ENCODE measurements around the gene SFI1. TPM values are rescaled to one million over a fixed set of nuclear protein-coding genes. Genes with fewer than 3 reads are reported as not detected.
A peak's percentile ranks its signal among the peaks of the same experiment; 100 is the strongest.

Gene SFI1
- total and polyA plus RNA-seq, 2 of the 4 experiments (the other 2 are of a cell fraction), result 9.9 to 12.0 TPM

- no peak overlapping the region for H2AK9ac ChIP-seq (replicated peaks; ENCODE audit: low read depth, low read length, poor library complexity)
Measured at GRCh38 chr22:31609716-31610115, 113.4 kb downstream of the SFI1 start.

More at GRCh38 chr22:31609716-31610115, 113.4 kb downstream of the SFI1 start:
- Histone ChIP-seq H4K8ac (ENCODE audit: low read depth in 2 of 2, low read length in 2 of 2) (no peak overlapping the region), H2BK5ac (ENCODE audit: low read depth, low read length, poor library complexity, severe bottlenecking) (no peak overlapping the region), H3K36me3 (ENCODE audit: control insufficient read depth, insufficient read depth, low read length) (peaks cover 3% of the 10 kb centered on the region; the same call in 1 of the 2 replicates), H3K4me3 (ENCODE audit: insufficient read depth, low read depth, low read length) (no peak overlapping the region), H2BK15ac (ENCODE audit: low read depth, low read length) (no peak overlapping the region), H4K91ac (ENCODE audit: insufficient read depth, low read depth, low read length) (no peak overlapping the region), H3K56ac (ENCODE audit: extremely low read depth, insufficient read depth, low read length) (no peak overlapping the region), H3K14ac (replicated peaks; ENCODE audit: low read depth, low read length) (no peak overlapping the region), H3K27me3 (ENCODE audit: control insufficient read depth, insufficient read depth, low read length) (no peaks in the 10 kb centered on the region), H3K9ac (ENCODE audit: low read depth, low read length) (no peak overlapping the region), H3K4ac (ENCODE audit: low read depth, low read length) (no peak overlapping the region), H4K5ac (ENCODE audit: low read depth, low read length) (no peak overlapping the region), H3K9me1 (ENCODE audit: insufficient read depth, low read length) (peaks cover 6% of the 10 kb centered on the region; the same call in 1 of the 2 replicates), H3K27ac (ENCODE audit: insufficient read depth, low read length) (no peak overlapping the region), H2BK20ac (ENCODE audit: low read depth, low read length) (no peak overlapping the region), H3K18ac (ENCODE audit: low read depth, low read length) (no peak overlapping the region), H3K4me1 (ENCODE audit: control insufficient read depth, insufficient read depth, low read length) (peaks cover 8% of the 10 kb centered on the region; the same call in 1 of the 2 replicates), H3K79me1 (ENCODE audit: low read depth in 1 of 2, low read length in 2 of 2) (no peaks in the 10 kb centered on the region), H3K23ac (ENCODE audit: low read depth, low read length) (no peak overlapping the region), H3K9me3 (ENCODE audit: control insufficient read depth, insufficient read depth, low read length) (no peaks in the 10 kb centered on the region), H2AFZ (replicated peaks; ENCODE audit: low read length, poor library complexity) (no peak overlapping the region), H4K20me1 (ENCODE audit: insufficient read depth, low read length) (no peaks in the 10 kb centered on the region), H3K4me2 (ENCODE audit: low read depth, low read length) (no peak overlapping the region), H2BK120ac (ENCODE audit: low read depth, low read length) (no peak overlapping the region), H2AK5ac (ENCODE audit: low read depth, low read length) (peak overlapping the region; percentile 65; the same call in 1 of the 2 replicates)
- POLR2A ChIA-PET (ENCODE audit: unreplicated experiment), result no interaction called here
- in situ Hi-C loops (cut with MboI; ENCODE audit: low sequenced_read_pairs) (no loop called here), intact Hi-C loops (cut with micrococcal nuclease) (no loop called here), dilution Hi-C loops (cut with HindIII; ENCODE audit: low sequenced_read_pairs, unreplicated experiment) (no loop called here)
- BruUV-seq (replicated peaks), result no TSS peak
- DNase-seq (no peak), ATAC-seq (ENCODE audit: low read depth) (no peak)
- CTCF ChIA-PET, result interaction anchor here (0.7 kb wide), 1 partner anchor 53 kb away, joined by 3 read pairs; no protein-coding TSS in a partner anchor
- 90% methylated on average over 4 of the region's 10 CpGs; no CpG with 5 or more reads in 1 of the 2 experiments for WGBS, 2 experiments (ENCODE audit: extremely low coverage in 2 of 2, insufficient read length in 1 of 2)
- no peak for TF ChIP-seq FOS (IDR thresholded peaks at IDR 0.05; ENCODE audit: low read depth, low read length)
- no peak for TF ChIP-seq POLR2A (IDR thresholded peaks at IDR 0.05; ENCODE audit: low read depth, low read length)
- no peak for TF ChIP-seq CHD1 (IDR thresholded peaks at IDR 0.05; ENCODE audit: low read depth, low read length)
- TF ChIP-seq, protein P1, sequence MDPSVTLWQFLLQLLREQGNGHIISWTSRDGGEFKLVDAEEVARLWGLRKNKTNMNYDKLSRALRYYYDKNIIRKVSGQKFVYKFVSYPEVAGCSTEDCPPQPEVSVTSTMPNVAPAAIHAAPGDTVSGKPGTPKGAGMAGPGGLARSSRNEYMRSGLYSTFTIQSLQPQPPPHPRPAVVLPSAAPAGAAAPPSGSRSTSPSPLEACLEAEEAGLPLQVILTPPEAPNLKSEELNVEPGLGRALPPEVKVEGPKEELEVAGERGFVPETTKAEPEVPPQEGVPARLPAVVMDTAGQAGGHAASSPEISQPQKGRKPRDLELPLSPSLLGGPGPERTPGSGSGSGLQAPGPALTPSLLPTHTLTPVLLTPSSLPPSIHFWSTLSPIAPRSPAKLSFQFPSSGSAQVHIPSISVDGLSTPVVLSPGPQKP (IDR thresholded peaks at IDR 0.05; ENCODE audit: borderline replicate concordance, low read depth, low read length), result no peak
- TF ChIP-seq RCOR1 (IDR thresholded peaks at IDR 0.05; ENCODE audit: insufficient replicate concordance, low read length), result no peak

Measured in IMR-90 (cell line).